HG03175 (cell line): ENCODE results near the gene RHCG.

Source experiments
- ATAC-seq: cut with Tn5 transposase; IDR thresholded peaks from one replicate; pipeline ENCODE4 v1.9.1; 2021; ENCODE audit warnings: mild to moderate bottlenecking, moderate library complexity; ENCODE audit not compliant: unreplicated experiment

The RHCG gene

GRCh38 chr15:89446255-89446891 lies 50.0 kb downstream of the RHCG start:
- ATAC-seq: no peak

- ATAC-seq: no peak
Measured at GRCh38 chr15:89445518-89445917, 50.9 kb downstream of the RHCG start.

- ATAC-seq: no peak
Measured at GRCh38 chr15:89444241-89445225, 51.9 kb downstream of the RHCG start.

GRCh38 chr15:89443581-89443980 lies 52.8 kb downstream of the RHCG start:
- no peak for ATAC-seq

- ATAC-seq: no peak
Measured at GRCh38 chr15:89442671-89443307, 53.6 kb downstream of the RHCG start.

- no peak for ATAC-seq
Measured at GRCh38 chr15:89442155-89442554, 54.2 kb downstream of the RHCG start.

GRCh38 chr15:89441295-89441812 lies 55.0 kb downstream of the RHCG start:
- ATAC-seq: peak; percentile 98

- no peak for ATAC-seq
Measured at GRCh38 chr15:89439764-89440163, 56.6 kb downstream of the RHCG start.

- ATAC-seq: no peak
Measured at GRCh38 chr15:89436560-89437311, 59.6 kb downstream of the RHCG start.

GRCh38 chr15:89435362-89435761 lies 61.0 kb downstream of the RHCG start:
- no peak for ATAC-seq

GRCh38 chr15:89433686-89434085 lies 62.7 kb downstream of the RHCG start:
- ATAC-seq: no peak

GRCh38 chr15:89430530-89431341 lies 65.6 kb downstream of the RHCG start:
- peak; percentile 91 for ATAC-seq

- ATAC-seq: no peak
Measured at GRCh38 chr15:89429986-89430385, 66.4 kb downstream of the RHCG start.

- ATAC-seq: no peak
Measured at GRCh38 chr15:89429023-89429422, 67.4 kb downstream of the RHCG start.

- no peak for ATAC-seq
Measured at GRCh38 chr15:89428246-89428645, 68.1 kb downstream of the RHCG start.

GRCh38 chr15:89426500-89426899 lies 69.9 kb downstream of the RHCG start:
- ATAC-seq: no peak

- ATAC-seq: no peak
Measured at GRCh38 chr15:89423981-89424380, 72.4 kb downstream of the RHCG start.
